Measurements from ENCODE around the gene PLIN4. TPM values are rescaled to one million over a fixed set of nuclear protein-coding genes. Genes with fewer than 3 reads are reported as not detected.
"Not testable (repeated sequence)": the region's sequence is repeated elsewhere in the genome, so short reads cannot be mapped to it uniquely, and the experiment has no call there.

PLIN4 gene
- total and polyA plus RNA-seq, 10 donors: 0.27 to 10.2 (median 2.1) TPM

DNA sequence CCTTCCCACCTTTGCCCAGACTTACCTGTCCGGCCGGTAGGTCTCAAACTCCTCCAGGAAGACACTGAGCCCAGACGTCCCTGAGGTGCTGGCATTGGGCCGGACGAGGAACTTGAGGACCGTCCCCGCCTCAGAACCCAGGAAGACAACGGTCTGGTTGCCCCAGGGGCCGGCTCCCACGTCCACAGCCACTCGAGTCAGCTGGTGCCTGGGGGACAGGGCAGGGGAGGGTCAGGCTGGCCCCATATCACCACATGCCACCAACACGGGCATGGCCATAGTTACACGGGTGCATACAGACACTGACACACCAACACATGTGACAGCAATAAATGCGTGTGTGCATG is 29.9 kb upstream of the PLIN4 start:
- no peak for DNase-seq
- Histone ChIP-seq H3K27ac (peak overlapping the region in 2 of 8 donors; percentile 1 to 48), H3K4me1 (peaks cover 0 to 44% (median 14%) of the 10 kb centered on the region in 6 donors), H3K27me3 (replicated peaks in 1 of 7) (peaks cover 0 to 38% (median 0%) of the 10 kb centered on the region in 7 donors), H3K4me3 (no peak overlapping the region), H3K36me3 (peaks cover 0 to 79% (median 17%) of the 10 kb centered on the region in 6 donors), H3K9me3 (no peaks in the 10 kb centered on the region)
- intact Hi-C loops (cut with DNase I; ENCODE audit: low total_unique reads): no loop called here
- no peak for TF ChIP-seq POLR2A (IDR thresholded peaks at IDR 0.05)
- peak in 1 of 3 donors; percentile 17 for TF ChIP-seq POLR2AphosphoS5 (IDR thresholded peaks at IDR 0.05)
- 54 to 76% (median 64%) methylated on average over 9 to 14 of the region's 14 CpGs for WGBS, 5 donors

DNA sequence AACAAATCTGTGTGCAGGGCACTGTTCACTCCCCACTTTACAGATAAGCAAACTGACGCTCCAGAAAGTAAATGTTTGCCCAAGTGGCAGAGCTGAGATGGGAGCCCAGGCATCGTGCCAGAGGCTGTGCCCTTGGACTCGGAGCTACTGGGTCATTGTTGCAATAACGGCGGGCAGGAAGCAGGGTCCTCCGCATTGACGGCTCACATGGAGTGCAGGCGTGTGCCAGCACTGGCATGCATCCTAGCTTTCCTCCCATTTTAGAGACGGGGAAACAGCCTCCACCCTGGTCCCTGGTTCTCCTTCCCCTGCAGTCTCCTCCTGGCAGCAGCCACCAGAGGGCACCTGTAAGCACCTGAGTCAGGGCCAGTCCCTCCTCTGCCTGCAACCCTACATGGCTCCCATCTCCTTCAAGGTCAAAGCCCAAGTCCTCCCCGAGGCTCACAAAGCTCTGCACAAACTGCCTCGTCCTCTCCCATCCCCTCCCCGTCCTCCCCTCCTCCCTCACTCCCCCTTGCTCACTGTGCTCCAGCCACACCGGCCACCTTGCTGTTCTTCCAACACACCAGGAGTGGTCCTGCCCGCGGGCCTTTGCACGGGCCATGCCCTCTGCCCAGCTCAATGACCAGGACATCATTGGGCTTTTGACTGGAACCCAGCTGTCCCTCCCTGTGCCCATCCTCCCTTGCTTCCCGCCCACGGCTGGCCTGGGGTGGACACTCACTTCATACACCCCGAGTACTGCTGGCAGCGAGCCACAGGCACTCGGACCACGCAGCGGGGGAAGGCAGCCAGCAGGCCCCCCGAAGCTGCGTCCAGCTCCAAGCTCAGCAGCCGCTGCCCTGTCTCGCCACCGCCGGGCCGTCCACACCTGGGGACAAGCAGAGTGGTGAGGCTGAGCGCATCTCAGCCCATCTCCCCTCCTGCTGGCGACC is 29.3 kb upstream of the PLIN4 start:
- H3K27ac ChIP-seq: peak overlapping the region in 2 of 8 donors; percentile 38 to 48
- peaks cover 0 to 51% (median 18%) of the 10 kb centered on the region in 6 donors for H3K4me1 ChIP-seq
- H3K27me3 ChIP-seq (replicated peaks in 1 of 7): peaks cover 0 to 43% (median 0%) of the 10 kb centered on the region in 7 donors
- intact Hi-C loops (cut with DNase I; ENCODE audit: low total_unique reads): no loop called here
- WGBS, 5 donors: 63 to 69% (median 67%) methylated on average over 28 to 32 of the region's 32 CpGs
- DNase-seq: peak; percentile 87
- no peaks in the 10 kb centered on the region for H3K9me3 ChIP-seq
- H3K4me3 ChIP-seq: no peak overlapping the region
- no peak for TF ChIP-seq POLR2A (IDR thresholded peaks at IDR 0.05)
- peak in 7 of 11 experiments; percentile 23 to 70 (median 53) for TF ChIP-seq CTCF (IDR thresholded peaks at IDR 0.05 in 8 of 11, conservative IDR thresholded peaks at IDR 0.05 in 3 of 11)
- TF ChIP-seq POLR2AphosphoS5 (IDR thresholded peaks at IDR 0.05): peak; percentile 59 to 71 (median 64)
- peaks cover 0 to 72% (median 17%) of the 10 kb centered on the region in 6 donors for H3K36me3 ChIP-seq

DNA sequence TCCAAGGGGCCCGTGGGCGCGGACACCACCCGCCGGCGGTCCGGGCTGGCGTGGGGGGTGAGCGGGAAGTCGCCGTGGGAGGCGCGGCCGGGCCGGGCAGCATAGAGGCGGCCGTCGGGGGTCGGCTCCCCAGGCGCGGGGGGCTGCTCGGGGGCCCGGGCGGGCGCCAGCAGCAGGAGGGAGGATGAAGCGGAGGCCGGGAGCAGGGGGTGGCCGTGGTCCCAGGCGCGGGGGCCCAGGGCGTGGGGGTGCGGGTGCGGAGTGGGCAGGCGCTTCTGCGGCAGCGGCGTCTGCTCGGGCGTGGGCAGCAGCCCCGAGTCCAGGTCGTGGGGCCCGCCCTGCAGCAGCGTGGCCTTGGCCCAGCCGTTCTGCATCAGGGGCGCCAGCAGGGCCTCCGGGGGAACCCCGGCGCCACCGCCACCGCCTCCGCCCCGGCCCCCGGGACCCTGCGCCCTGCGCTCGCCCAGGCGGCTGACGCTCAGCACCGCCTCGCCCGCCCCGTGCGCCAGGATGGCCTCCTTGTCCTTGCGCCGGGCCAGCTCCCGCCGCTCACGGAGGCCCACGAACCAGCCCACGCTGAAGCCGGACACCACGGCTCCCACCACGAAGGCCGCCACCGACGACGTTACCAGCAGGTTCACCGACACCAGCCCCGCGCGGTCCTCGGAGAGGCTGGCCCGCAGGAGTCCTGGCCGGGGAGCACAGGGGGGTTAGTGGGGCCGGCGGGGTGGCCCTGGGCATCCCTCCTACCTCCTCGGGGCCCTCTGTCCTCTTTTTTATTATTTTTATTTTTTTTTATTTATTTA is 25.8 kb upstream of the PLIN4 start:
- intact Hi-C loops (cut with DNase I; ENCODE audit: low total_unique reads): no loop called here
- peak overlapping the region in 3 of 8 donors; percentile 20 to 56 (median 30) for H3K4me3 ChIP-seq
- WGBS, 5 donors: 78 to 93% (median 87%) methylated on average over 16 to 87 of the region's 87 CpGs
- H3K27ac ChIP-seq: peak overlapping the region in 7 of 8 donors; percentile 78 to 95 (median 87)
- H3K9me3 ChIP-seq: peaks cover 0 to 12% (median 9%) of the 10 kb centered on the region in 8 donors
- peak in 1 of 3 donors; percentile 72 for TF ChIP-seq POLR2AphosphoS5 (IDR thresholded peaks at IDR 0.05)
- no peak for TF ChIP-seq POLR2A (IDR thresholded peaks at IDR 0.05)
- peak; percentile 84 for DNase-seq
- peaks cover 0 to 37% (median 7%) of the 10 kb centered on the region in 6 donors for H3K36me3 ChIP-seq
- H3K27me3 ChIP-seq (replicated peaks in 1 of 7): peaks cover 0 to 33% (median 0%) of the 10 kb centered on the region in 7 donors
- peaks cover 0 to 83% (median 44%) of the 10 kb centered on the region in 6 donors for H3K4me1 ChIP-seq

DNA sequence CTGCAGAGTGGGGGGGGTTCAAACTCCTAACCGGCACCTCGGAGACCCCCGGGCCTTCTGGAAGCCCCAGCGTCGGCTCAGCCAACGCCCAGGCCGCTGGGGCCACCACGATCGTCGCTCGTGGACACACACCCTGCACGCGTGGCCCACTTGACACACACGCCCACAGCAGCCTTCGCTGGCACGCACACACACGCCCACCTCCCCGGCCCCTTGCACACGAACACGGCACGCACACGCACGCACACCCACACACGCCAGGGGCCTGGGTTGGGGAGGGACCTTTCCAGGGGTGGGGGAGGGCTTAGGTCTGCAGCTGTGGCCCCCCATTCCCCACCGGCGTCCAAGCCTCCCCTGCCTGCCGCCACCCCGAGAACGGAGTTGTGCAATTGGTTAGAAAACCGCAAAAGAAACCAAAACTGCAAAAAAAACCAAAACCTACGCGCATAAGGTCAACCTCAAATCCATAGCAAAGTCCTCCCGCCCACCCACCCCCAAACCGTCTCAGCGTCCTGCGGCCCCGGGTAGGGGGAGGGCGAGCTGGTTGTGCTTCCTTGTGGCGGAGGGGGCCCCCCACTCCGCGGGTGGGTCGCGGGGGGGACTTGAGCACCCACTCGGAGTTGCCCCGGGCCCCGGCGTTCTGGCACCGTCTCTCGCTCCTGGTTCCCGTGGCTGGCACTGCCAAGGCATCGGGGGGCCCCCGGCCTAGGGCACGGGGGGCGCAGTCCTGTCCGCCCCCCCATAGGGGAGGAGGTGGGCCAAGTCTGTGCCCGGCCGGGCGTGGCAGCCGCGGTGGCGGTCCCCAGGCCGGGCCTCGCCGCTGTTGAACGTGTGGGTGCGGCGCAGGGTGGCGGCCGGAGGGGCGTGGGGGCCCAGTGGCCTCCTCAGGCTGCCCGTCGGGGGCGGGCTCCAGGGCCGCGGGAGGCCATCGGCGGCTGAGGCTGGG is 24.9 kb upstream of the PLIN4 start:
- peaks cover 0 to 12% (median 9%) of the 10 kb centered on the region in 8 donors for H3K9me3 ChIP-seq
- TF ChIP-seq POLR2AphosphoS5 (IDR thresholded peaks at IDR 0.05) (peak in 1 of 3 donors; percentile 55), POLR2A (IDR thresholded peaks at IDR 0.05) (no peak), CTCF (IDR thresholded peaks at IDR 0.05 in 8 of 11, conservative IDR thresholded peaks at IDR 0.05 in 3 of 11) (no peak)
- DNase-seq: peak; percentile 82
- 41 to 75% (median 58%) methylated on average over 41 to 77 of the region's 77 CpGs for WGBS, 5 donors
- intact Hi-C loops (cut with DNase I; ENCODE audit: low total_unique reads): no loop called here
- H3K27me3 ChIP-seq (replicated peaks in 1 of 7): peaks cover 0 to 40% (median 0%) of the 10 kb centered on the region in 7 donors
- H3K27ac ChIP-seq: peak overlapping the region in 7 of 8 donors; percentile 78 to 95 (median 87)
- H3K4me1 ChIP-seq: peaks cover 0 to 83% (median 45%) of the 10 kb centered on the region in 6 donors
- peaks cover 0 to 31% (median 2%) of the 10 kb centered on the region in 6 donors for H3K36me3 ChIP-seq
- H3K4me3 ChIP-seq: peak overlapping the region in 4 of 8 donors; percentile 20 to 56 (median 28)

GRCh38 chr19:4541806-4542145 is 23.5 kb upstream of the PLIN4 start:
- peaks cover 0 to 47% (median 0%) of the 10 kb centered on the region in 7 donors for H3K27me3 ChIP-seq (replicated peaks in 1 of 7)
- peaks cover 0 to 12% (median 9%) of the 10 kb centered on the region in 8 donors for H3K9me3 ChIP-seq
- peaks cover 0 to 31% (median 0%) of the 10 kb centered on the region in 6 donors for H3K36me3 ChIP-seq
- peak overlapping the region in 1 of 8 donors; percentile 59 for H3K4me3 ChIP-seq
- H3K27ac ChIP-seq: peak overlapping the region in 7 of 8 donors; percentile 78 to 95 (median 87)
- intact Hi-C loops (cut with DNase I; ENCODE audit: low total_unique reads); DNase-seq: not testable (repeated sequence)
- WGBS, 5 donors: 60 to 89% (median 71%) methylated on average over 12 of the region's 12 CpGs
- peaks cover 0 to 83% (median 46%) of the 10 kb centered on the region in 6 donors for H3K4me1 ChIP-seq
